K562 (cell line): Measurements from ENCODE around the gene SNX30. TPM values are rescaled to one million over a fixed set of nuclear protein-coding genes. Genes with fewer than 3 reads are reported as not detected.

Experiments
- ATAC-seq: fragments of 200-7000 bp; cut with Tn5 transposase; 3 replicates; pipeline ENCODE4 v1.9.1; 2020; ENCODE audit warnings: moderate library complexity
- BruUV-seq: library from RNA; stranded (reverse); fragments of 400-500 nt; replicated peaks from 2 replicates; lab custom pipeline; 2021; lab: Mats Ljungman, UMichigan
- CTCF ChIA-PET: fragments of 300-600 bp; formaldehyde crosslinking; extraction: SDS; loops from one replicate; lab custom pipeline; 2021; ENCODE audit warnings: low intra/inter-chr PET ratio; lab: Yijun Ruan, JAX
- POLR2A ChIA-PET: fragments of 300-600, 350-650 bp; sonication (Branson Sonifier 250); formaldehyde crosslinking; extraction: SDS; loops from one replicate; lab custom pipeline; 2021; ENCODE audit warnings: antibody characterized with exemption, inconsistent platforms; lab: Yijun Ruan, JAX
- DNase-seq, 4 experiments: peaks; one replicate each; pipeline versions ENCODE4 v3.0.0 to v3.0.0-alpha.2; 2011 to 2018; ENCODE audit warnings: low spot score in 3 of 4, mixed read lengths in 3 of 4; ENCODE audit errors: extremely low read depth in 1 of 4
- FAIRE-seq: peaks from 2 replicates; lab custom pipeline; 2011; peaks lifted over from hg19 to GRCh38; lab: Jason Lieb, UNC
- H2AFZ ChIP-seq: 2 replicates; pipeline ENCODE4 v1.6.0; 2011; ENCODE audit warnings: low read depth, low read length, control low read depth, inconsistent platforms
- H3K27ac ChIP-seq: fragments of 200-600 bp; 3 replicates; pipeline ENCODE4 v1.8.0; 2011; ENCODE audit warnings: low read depth, mild to moderate bottlenecking, control low read depth, inconsistent platforms, low read length, moderate library complexity, mixed read lengths; ENCODE audit errors: extremely low read depth
- H3K27me3 ChIP-seq, 2 experiments: fragments of 300-600 bp in 1 of 2; 2 replicates in 1 of 2; 3 replicates in 1 of 2; pipeline versions ENCODE4 v1.6.0 to v1.8.0; 2011; ENCODE audit warnings: inconsistent platforms in 2 of 2, low read length in 2 of 2, mild to moderate bottlenecking in 1 of 2, mixed read lengths in 1 of 2, moderate library complexity in 1 of 2; ENCODE audit not compliant: control insufficient read depth in 2 of 2, insufficient read depth in 2 of 2
- H3K36me3 ChIP-seq: fragments of 300-600 bp; 3 replicates; pipeline ENCODE4 v1.8.0; 2011; ENCODE audit warnings: mild to moderate bottlenecking, low read length, inconsistent platforms; ENCODE audit not compliant: control insufficient read depth, insufficient read depth
- H3K4me1 ChIP-seq, 2 experiments: fragments of 200-600 bp in 1 of 2; replicated peaks in 1 of 2; 2 replicates in 1 of 2; 3 replicates in 1 of 2; pipeline versions ENCODE4 v1.5.1 to v1.8.0; 2011; ENCODE audit warnings: inconsistent platforms in 2 of 2, low read length in 2 of 2, mild to moderate bottlenecking in 1 of 2, mixed read lengths in 1 of 2, moderate library complexity in 1 of 2; ENCODE audit not compliant: control insufficient read depth in 2 of 2, insufficient read depth in 2 of 2
- H3K4me2 ChIP-seq: 2 replicates; pipeline ENCODE4 v1.6.1; 2011; ENCODE audit warnings: low read length, control low read depth, inconsistent platforms, mixed read lengths; ENCODE audit not compliant: insufficient read depth
- H3K4me3 ChIP-seq: fragments of 200-600 bp; sonication (generic), shearing (Covaris generic); 2 replicates; pipeline ENCODE4 v1.5.1; 2016; ENCODE audit warnings: control low read depth, inconsistent platforms
- H3K79me2 ChIP-seq: fragments of 200-600 bp; 3 replicates; pipeline ENCODE4 v1.8.0; 2011; ENCODE audit warnings: low read length, inconsistent platforms; ENCODE audit not compliant: control insufficient read depth, insufficient read depth
- H3K9ac ChIP-seq, 2 experiments: 2 replicates each; pipeline versions ENCODE4 v1.6.0 to v1.6.1; 2011; ENCODE audit warnings: low read depth in 2 of 2, low read length in 2 of 2, control low read depth in 1 of 2, inconsistent platforms in 1 of 2, mild to moderate bottlenecking in 1 of 2, mixed read lengths in 1 of 2; ENCODE audit not compliant: insufficient read depth in 1 of 2
- H3K9me1 ChIP-seq: one replicate; pipeline ENCODE4 v1.6.0; 2011; ENCODE audit warnings: inconsistent platforms, mild to moderate bottlenecking, low read length, moderate library complexity; ENCODE audit not compliant: control insufficient read depth, insufficient read depth
- H3K9me3 ChIP-seq: replicated peaks from 2 replicates; pipeline ENCODE4 v1.5.1; 2011; ENCODE audit warnings: low read depth, low read length, inconsistent platforms; ENCODE audit not compliant: control insufficient read depth, insufficient read depth
- H4K20me1 ChIP-seq: replicated peaks from 2 replicates; pipeline ENCODE4 v1.6.1; 2011; ENCODE audit warnings: low read length, inconsistent platforms, mixed read lengths; ENCODE audit not compliant: control insufficient read depth, insufficient read depth
- CBFA2T3 ChIP-seq: fragments of 450-650 bp; IDR thresholded peaks from 2 replicates; pipeline ENCODE4 v1.6.1; 2017
- FOSL1 ChIP-seq: fragments of 200-800 bp; sonication (Bioruptor generic); conservative IDR thresholded peaks from 2 replicates; pipeline ENCODE4 v1.6.1; 2016; ENCODE audit warnings: missing genetic modification characterization, missing compliant biosample characterization
- HMGXB4 ChIP-seq: sonication (generic); formaldehyde crosslinking; IDR thresholded peaks from 2 replicates; pipeline ENCODE4 v1.8.1; 2023; ENCODE audit warnings: mild to moderate bottlenecking, missing genetic modification reagents
- KLF16 ChIP-seq: IDR thresholded peaks from 2 replicates; pipeline ENCODE4 v1.6.1; 2016; ENCODE audit warnings: antibody characterized with exemption
- WGBS: fragments of 100-300 bp; shearing (Covaris generic); methylation state at CpG from one replicate; pipeline ENCODE4 v1.1.6; 2016; ENCODE audit warnings: low coverage, mixed read lengths; ENCODE audit not compliant: insufficient coverage; ENCODE audit errors: missing lambda C conversion rate; 5-methylcytosine and 5-hydroxymethylcytosine counted together
- in situ Hi-C: fragments of 300-500 bp; cut with MboI; formaldehyde crosslinking; loops from 4 replicates; pipeline ENCODE4 v1.15.0; 2018; ENCODE audit warnings: inconsistent platforms, mixed read lengths
- intact Hi-C: fragments of 100-400 bp; cut with micrococcal nuclease; formaldehyde crosslinking; loops from 2 replicates; pipeline ENCODE4 v1.14.2; 2022
- polyA plus RNA-seq, 8 experiments: library from polyadenylated mRNA; depleted of rRNA in 4 of 8; stranded (reverse) in 5 of 8; unstranded in 3 of 8; fragments of >200 nt; fragmentation: Nextera tagmentation in 2 of 8; fragmentation: Illumina TruSeq in 1 of 8; extraction: Ambion mirVana in 2 of 8; extraction: Trizol in 1 of 8; gene quantifications; 2 replicates each; pipeline versions ENCODE4 v1.2.1 to v1.2.3, GENCODE V29; 2011 to 2014; ENCODE audit warnings: inconsistent platforms in 1 of 8, missing spikeins in 1 of 8
- total RNA-seq, 7 experiments: library from RNA; depleted of rRNA in 6 of 7; stranded (reverse); fragments of >200 nt in 6 of 7; fragmentation: Illumina TruSeq in 2 of 7; extraction: Trizol in 2 of 7; gene quantifications; 2 replicates each; pipeline versions ENCODE4 v1.2.1 to v1.2.3, GENCODE V29; 2011 to 2021; ENCODE audit warnings: low replicate concordance in 1 of 7
- TF ChIP-seq, protein P1 (sequence below): fragments of 250-450 bp; sonication (Bioruptor Pico); IDR thresholded peaks from 2 replicates; pipeline ENCODE4 v1.8.0; 2022; ENCODE audit warnings: moderate library complexity, mild to moderate bottlenecking, inconsistent platforms

The SNX30 gene
- total and polyA plus RNA-seq, 9 of the 15 experiments (the other 6 are each of a cell fraction or from before 2014, with no cell fraction given) = 0.76 to 5.9 (median 3.3) TPM

DNA sequence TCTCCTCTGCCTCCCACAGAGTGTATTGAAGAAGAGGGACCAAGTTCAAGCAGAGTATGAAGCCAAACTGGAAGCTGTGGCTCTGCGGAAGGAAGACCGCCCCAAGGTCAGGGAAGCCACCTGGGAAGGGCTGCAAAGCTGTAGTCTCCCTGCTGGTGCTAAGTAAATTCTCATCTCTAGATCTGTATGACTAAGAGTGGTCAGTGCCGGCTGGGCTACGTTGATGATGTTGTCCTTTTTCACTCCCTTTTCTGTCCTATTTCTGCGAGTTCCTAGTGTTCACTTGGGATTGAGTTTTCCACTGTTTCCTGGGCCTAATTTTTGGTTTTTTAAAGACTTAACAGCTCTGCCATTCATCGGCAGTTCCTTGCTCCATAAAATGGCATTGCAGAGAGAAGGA lies 100.3 kb downstream of the SNX30 start:
- DNase-seq = no peak

More for the DNA sequence above, 100.3 kb downstream of the SNX30 start:
- Histone ChIP-seq H3K27ac (no peak overlapping the region), H3K9me3 (no peaks in the 10 kb centered on the region), H3K9ac (no peak overlapping the region), H3K36me3 (no peaks in the 10 kb centered on the region), H3K4me3 (no peak overlapping the region), H3K4me1 (peaks cover 0 to 5% of the 10 kb centered on the region in 2 experiments; a peak in 2 of 5 replicates), H3K9me1 (no peaks in the 10 kb centered on the region), H4K20me1 (no peaks in the 10 kb centered on the region), H3K79me2 (no peaks in the 10 kb centered on the region), H3K27me3 (no peaks in the 10 kb centered on the region; a peak in 1 of 5 replicates), H2AFZ (no peak overlapping the region), H3K4me2 (no peak overlapping the region)
- POLR2A ChIA-PET = no interaction called here
- whole genome bisulfite sequencing = 40% methylated on average over 6 of the region's 6 CpGs
- 0 out of 3 replicates have a peak, but pooled peaks have one; percentile 34 for ATAC-seq
- no peak for TF ChIP-seq CBFA2T3
- TF ChIP-seq HMGXB4 = no peak
- 0 out of 2 replicates have a peak, but pooled peaks have one; percentile 30 for TF ChIP-seq FOSL1
- TF ChIP-seq, protein P1, sequence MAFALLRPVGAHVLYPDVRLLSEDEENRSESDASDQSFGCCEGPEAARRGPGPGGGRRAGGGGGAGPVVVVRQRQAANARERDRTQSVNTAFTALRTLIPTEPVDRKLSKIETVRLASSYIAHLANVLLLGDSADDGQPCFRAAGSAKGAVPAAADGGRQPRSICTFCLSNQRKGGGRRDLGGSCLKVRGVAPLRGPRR (CRISPR knock-in tag) = no peak
- no peak for TF ChIP-seq KLF16
- intact Hi-C loops (no loop called here), in situ Hi-C loops (no loop called here)
- CTCF ChIA-PET = no interaction called here
- BruUV-seq = no TSS peak
- FAIRE-seq = no peak
